ENCODE results near the gene GSTM3. TPM values are rescaled to one million over a fixed set of nuclear protein-coding genes. Genes with fewer than 3 reads are reported as not detected.
"Not testable (repeated sequence)": the region's sequence is repeated elsewhere in the genome, so short reads cannot be mapped to it uniquely, and the experiment has no call there.

Gene GSTM3
- total RNA-seq, 1 donor from 2014 or later, result 3.0 TPM

DNA sequence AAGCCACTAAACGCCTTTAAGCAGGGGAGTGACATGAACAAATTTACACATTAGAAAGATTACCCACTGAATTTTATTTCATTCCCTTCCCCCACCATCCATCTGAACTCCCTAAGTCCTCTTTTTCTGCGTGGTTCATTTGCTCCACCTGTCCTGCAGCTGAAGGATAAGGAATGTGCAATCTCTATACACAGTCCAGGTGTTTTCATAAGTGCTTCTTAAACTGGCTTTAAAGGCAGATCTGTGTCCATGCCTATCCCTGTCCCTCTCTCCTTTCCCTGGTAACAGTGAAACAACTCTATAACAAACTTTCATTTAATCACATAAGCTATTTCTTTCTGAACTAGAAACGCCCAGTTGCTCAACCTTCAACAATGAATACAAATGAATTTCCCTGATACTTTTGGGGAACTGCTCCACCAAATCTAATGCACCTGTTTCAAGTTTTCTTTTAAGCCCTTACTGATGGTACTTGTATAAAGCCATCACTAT lies 8.4 kb downstream of the GSTM3 start:
- DNase-seq (ENCODE audit: low spot score), result no peak
- ATAC-seq, result no peak

DNA sequence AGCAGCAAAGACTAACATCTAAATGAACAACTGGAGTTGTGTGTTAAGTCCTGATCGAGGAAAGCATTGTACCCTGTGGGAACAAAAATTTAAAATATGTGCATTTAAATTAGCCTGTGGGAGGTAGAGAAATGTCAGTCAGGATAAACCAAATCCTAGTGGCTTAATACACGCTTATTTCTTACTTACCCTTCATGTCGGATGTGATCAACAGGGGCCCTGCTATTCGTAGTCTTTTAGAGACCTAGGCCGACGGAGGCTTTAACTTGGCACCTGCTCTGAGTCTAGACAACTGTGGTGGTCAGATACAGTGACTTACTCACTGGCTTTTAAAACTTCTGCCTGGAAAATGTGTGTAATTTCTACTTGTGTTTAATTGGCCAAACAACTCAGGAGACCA lies 10.2 kb downstream of the GSTM3 start:
- no peak for DNase-seq (ENCODE audit: low spot score)
- ATAC-seq, result no peak

GRCh38 chr1:109728870-109729269 lies 12.0 kb downstream of the GSTM3 start:
- no peak for DNase-seq (ENCODE audit: low spot score)

GRCh38 chr1:109726728-109727373 lies 14.0 kb downstream of the GSTM3 start:
- ATAC-seq, result no peak

More at GRCh38 chr1:109728870-109729269, 12.0 kb downstream of the GSTM3 start:
- no peak for ATAC-seq

DNA sequence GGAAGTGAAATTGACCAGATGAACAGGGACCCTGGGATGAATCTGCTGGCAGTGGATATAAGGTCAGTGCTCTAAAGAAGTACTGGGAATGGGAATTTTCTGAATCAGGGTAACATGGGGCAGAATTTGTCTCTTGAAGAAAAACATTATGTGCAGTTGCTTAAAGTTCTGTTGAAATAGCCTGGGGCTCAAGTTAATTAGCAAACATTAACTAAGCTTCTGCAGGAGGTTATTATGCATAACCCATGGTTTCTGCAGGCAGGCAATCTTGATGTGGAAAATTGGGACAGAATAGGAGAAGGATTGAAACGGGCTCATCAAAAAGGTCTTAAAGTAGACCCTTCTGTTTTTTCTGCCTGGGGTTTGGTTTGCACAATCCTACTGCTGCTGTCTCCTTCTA lies 14.8 kb downstream of the GSTM3 start:
- ATAC-seq (no peak), DNase-seq (ENCODE audit: low spot score) (no peak)

More at GRCh38 chr1:109726728-109727373, 14.0 kb downstream of the GSTM3 start:
- DNase-seq (ENCODE audit: low spot score), result no peak

GRCh38 chr1:109725510-109725909 lies 15.3 kb downstream of the GSTM3 start:
- DNase-seq (ENCODE audit: low spot score), result no peak

DNA sequence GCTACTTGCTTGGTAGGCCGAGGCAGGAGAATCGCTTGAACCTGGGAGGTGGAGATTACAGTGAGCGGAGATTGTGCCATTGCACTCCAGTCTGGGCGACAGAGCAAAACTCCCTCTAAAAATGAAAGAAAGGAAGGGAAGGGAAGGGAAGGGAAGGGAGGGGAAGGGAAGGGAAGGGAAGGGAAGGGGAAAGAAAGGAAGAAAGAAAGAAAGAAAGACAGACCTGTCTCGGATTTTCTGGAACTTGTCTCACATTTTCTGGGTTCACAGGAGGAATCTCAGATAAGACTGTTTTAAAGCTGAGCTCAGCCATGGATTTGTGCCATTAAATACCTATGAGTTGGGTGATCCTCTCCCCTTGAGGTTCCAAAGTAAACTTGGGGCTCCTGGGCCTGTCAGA lies 15.9 kb downstream of the GSTM3 start:
- DNase-seq (ENCODE audit: low spot score), result no peak
- no peak for ATAC-seq

More at GRCh38 chr1:109725510-109725909, 15.3 kb downstream of the GSTM3 start:
- no peak for ATAC-seq

DNA sequence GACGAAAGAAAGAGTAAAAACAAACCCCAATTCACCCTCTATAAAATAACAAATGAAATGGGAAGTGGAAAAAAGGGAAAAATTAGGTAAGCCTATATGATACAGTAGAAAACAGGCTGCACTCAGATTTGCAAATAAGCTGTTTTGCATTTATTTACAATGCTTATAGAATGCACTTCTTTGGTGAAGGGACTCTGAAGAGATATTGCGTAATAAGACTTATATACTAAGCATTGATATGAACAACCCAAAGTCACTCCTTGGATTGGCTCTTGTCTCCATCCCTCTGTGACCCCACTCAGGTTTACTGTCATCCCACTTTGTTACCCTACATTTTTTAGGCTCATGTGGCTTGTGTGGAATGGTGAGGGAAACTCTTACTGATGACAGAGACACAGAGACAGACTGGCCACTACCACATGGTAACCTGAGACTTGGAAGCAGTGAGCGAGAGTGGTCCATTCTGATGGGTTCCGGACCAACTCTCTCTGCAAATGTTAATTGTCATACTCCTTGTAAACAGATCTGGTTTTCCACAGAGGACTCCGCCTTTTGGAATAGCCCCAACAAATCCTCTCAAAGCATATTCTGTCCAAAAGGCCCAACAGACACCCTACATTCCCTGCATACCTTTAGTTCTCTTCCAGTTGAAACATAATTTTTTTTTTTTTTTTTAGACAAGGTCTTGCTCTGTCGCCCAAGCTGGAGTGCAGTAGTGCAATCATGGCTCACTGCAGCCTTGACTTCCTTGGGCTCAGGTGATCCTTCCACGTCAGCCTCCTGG lies 17.7 kb downstream of the GSTM3 start:
- ATAC-seq, result no peak
- no peak for DNase-seq (ENCODE audit: low spot score)

DNA sequence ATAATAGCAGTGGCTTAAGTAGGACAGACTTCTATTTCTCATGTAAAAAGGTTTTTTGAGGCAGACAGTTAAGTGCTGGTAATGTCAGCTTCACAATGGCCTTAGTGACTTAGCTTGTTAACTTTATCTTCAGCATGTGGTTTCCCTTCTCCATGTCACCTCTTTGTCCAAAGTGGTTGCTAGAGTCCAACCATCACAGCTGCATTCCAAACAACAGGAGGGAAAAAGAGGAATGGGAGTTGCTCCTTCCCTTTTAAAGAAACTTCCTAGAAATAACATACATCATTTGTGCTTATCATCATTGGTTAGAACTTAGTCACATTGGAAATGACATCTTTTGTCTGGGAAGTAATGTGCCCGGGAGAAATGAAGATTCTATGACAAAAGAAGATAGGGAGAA lies 18.9 kb downstream of the GSTM3 start:
- DNase-seq (ENCODE audit: low spot score) (no peak), ATAC-seq (no peak)

DNA sequence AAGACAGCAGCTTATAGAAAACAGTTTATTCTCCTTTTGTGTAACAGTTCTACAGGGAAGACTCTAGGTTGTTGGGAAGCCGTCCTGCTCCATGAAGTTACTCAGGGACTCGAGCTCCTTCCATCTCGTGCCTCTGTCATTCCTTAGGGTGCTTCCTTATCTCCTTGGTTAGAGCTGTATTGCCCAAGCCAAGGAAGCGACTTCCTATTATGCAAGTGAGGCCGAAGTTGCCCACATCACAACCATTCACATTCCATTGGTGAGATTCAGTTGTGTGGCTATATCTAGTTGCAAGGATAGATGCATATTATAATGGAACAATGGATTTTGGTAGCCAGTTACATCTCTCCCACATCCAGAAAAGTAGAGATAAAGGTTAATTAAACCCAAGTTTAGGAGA lies 19.8 kb downstream of the GSTM3 start:
- no peak for ATAC-seq
- no peak for DNase-seq (ENCODE audit: low spot score)

DNA sequence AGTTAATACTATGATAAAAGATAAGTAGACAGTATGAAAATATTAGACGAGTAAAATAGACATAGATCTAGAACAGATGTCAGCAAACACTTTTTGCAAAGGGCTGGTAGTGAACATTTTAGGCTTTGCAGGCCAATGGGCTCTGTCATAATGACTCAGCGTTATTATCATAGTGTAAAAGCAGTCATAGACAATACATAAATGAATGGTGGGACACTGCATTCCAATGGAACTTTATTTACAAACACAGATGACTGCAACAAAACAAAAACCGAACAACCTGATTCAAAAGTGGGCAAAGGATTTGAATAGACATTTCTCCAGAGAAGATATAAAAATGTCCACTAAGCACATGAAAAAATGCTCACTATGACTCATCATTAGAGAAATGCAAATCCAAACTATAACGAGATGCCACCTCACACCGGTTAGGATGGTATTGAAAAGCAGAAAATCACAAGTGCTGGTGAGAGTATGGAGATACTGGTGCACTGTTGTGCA lies 21.5 kb downstream of the GSTM3 start:
- ATAC-seq (no peak), DNase-seq (ENCODE audit: low spot score) (no peak)

- no peak for DNase-seq (ENCODE audit: low spot score)
- ATAC-seq, result peak; percentile 89
These were observed 22.3 kb downstream of the GSTM3 start for GRCh38 chr1:109718495-109718894.

DNA sequence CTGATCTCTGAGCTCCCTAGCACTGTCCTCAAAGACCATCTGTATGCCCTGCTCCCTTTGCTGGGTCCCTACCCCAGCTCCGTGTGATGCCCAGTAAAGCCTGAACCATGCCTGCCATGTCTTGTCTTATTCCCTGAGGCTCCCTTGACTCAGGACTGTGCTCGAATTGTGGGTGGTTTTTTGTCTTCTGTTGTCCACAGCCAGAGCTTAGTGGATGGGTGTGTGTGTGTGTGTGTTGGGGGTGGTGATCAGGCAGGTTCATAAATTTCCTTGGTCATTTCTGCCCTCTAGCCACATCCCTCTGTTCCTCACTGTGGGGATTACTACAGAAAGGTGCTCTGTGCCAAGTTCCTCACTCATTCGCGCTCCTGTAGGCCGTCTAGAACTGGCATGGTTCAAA lies 23.1 kb downstream of the GSTM3 start:
- DNase-seq (ENCODE audit: low spot score), result no peak

DNA sequence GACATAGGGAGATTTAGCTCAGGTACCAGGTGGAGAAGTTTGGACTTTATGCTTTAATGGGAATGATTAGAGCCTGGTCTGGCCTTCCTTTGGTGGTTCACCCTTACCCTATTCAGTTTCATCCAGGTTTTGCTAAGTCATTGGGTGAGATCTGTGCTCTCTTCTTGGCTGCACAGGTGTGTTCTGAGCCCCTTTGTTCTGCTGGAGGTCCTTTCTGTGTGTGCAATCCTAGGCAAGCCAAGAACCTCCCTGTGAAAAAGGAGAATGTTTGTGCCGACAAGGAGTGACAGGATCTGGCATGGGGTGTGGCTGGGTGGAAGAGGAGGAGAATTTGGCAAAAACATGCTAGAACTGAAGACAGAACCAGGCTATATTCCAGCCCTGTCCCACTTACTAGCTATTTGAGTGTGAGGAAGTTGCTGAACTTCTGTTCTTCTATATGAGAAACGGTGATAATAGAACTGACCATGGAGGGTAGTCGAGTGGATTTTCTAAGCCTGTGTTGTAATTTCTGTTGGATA lies 24.2 kb downstream of the GSTM3 start:
- DNase-seq (ENCODE audit: low spot score) (no peak), ATAC-seq (no peak)

More for the DNA sequence above, 23.1 kb downstream of the GSTM3 start:
- ATAC-seq, result no peak

DNA sequence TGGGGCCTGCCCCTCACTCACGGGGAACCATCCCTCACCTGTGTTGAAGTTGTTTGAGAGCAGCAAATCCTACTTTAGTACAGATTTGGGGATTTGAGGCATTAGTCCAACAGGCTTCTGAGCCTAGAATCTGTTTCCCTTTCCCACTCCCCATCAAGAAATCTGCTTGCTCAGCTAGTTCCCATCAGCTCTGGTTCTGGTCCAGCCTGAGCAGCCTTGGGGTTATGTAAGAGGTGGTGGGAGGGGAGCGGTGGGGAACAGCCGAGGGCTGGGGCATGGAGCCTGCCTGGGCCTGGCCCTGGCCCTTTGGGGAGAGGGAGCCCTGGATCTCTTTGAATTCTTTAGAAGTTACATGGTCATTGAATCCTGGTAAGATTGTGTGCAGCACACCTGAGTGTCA lies 24.7 kb downstream of the GSTM3 start:
- DNase-seq (ENCODE audit: low spot score), result no peak
- ATAC-seq, result no peak

GRCh38 chr1:109714661-109715372 lies 26.0 kb downstream of the GSTM3 start:
- ATAC-seq (no peak), DNase-seq (ENCODE audit: low spot score) (no peak)

DNA sequence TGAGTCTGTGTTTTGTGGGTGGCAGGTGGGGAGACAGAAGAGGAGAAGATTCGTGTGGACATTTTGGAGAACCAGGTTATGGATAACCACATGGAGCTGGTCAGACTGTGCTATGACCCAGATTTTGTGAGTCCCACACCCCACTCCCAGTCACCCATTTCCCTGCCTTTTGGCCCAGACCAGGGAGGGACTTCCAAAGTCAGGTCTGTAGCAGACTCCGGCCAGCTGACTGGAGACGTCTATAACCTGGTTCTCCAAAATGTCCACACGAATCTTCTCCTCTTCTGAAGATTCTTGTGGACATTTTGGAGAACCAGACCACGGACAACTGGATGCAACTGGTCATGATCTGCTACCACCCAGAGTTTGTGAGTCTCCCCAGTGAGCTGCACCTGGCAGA lies 27.2 kb downstream of the GSTM3 start:
- DNase-seq (ENCODE audit: low spot score), result no peak
- ATAC-seq, result no peak

DNA sequence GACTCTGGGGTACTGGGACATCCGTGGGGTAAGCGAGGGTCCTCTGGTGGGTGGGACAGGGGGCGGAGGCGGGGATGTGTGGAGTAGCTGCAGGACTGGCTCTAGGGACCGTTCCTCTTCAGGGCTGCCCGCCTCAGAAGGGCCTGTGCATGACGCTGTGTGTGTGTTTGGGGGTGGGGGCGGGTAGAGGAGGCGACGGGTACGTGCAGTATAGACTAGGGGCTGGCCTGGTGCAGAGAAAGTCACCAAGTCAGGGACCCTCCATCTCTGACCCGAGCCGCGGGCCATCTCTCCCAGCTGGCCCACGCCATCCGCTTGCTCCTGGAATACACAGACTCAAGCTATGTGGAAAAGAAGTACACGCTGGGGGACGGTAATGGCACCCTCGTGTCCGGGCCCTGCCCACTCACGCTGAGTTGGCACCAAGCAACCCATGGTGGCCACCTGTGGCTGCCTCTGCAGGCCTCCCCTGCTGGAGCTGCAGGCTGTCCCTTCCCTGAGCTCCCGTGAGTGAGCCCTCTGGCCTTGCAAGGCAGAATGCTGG lies 28.4 kb downstream of the GSTM3 start:
- no peak for ATAC-seq
- DNase-seq (ENCODE audit: low spot score), result no peak

- ATAC-seq; DNase-seq (ENCODE audit: low spot score): not testable (repeated sequence)
These were observed 29.1 kb downstream of the GSTM3 start, which contains the start of gene GSTM5 for GRCh38 chr1:109711593-109712320. TSS of gene GSTM5 (plus strand) at chr1:109712251. CDS start at chr1:109712313, 62 bp downstream.

DNA sequence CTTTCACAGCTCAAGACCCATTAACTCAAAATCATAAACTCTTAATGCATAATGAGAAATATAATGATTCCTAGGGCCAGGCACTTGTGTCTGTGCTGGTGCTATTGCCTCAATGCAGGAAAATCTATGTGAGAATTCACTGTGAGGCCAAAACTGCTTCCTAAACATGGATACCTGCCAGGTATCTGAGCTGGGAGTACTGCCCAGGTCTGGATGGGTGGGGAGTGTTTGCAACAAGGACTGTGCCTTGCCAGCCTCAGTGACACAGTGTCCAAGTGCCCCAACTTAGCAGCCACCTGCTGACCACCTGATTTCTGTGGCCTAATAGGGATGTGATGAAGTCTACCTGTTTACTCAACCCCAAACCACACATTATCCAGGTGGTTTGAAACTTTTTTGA lies 31.0 kb downstream of the GSTM3 start:
- DNase-seq (ENCODE audit: low spot score), result not testable (repeated sequence)
- peak; percentile 46 for ATAC-seq

Measured in left lobe of liver (tissue), 2 donors.